ENCODE measurements around the gene PEAR1.

Gene PEAR1

DNA sequence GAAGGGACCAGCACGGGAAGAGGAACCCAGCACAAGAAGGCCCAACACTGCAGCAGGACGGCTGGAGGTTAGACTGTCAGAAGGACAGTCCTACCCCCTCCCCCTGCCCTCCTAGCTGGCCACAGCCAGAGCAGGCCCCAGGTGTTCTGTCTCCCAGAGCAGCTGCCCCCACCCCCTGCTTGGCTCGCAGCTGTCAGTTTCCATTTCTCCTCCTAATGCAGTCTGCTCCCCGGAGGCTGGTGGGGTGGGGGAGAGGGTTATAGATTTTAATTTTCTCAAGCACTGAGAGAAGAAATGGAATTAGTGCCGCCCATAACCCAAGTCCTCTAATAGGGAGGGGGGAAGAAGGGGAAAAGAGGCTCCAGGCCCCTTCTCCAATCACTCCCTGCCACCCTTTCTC, 13.0 kb upstream of the PEAR1 start:
- Histone ChIP-seq H3K36me3 (ENCODE audit: control insufficient read depth in 5 of 5, insufficient read depth in 5 of 5, low read length in 5 of 5) (no peaks in the 10 kb centered on the region), H3K4me1 (ENCODE audit: control insufficient read depth in 5 of 5, insufficient read depth in 5 of 5, low read length in 5 of 5) (no peaks in the 10 kb centered on the region), H3K27me3 (ENCODE audit: control insufficient read depth in 5 of 5, insufficient read depth in 4 of 5, low read length in 5 of 5) (peaks cover 7 to 38% (median 29%) of the 10 kb centered on the region in 5 donors), H3K27ac (ENCODE audit: low read depth, low read length) (no peak overlapping the region), H3K4me3 (ENCODE audit: low read depth in 1 of 5, low read length in 5 of 5) (no peak overlapping the region), H3K9ac (ENCODE audit: low read length in 5 of 5) (no peak overlapping the region), H3K9me3 (ENCODE audit: control insufficient read depth in 5 of 5, low read length in 5 of 5) (no peaks in the 10 kb centered on the region)

DNA sequence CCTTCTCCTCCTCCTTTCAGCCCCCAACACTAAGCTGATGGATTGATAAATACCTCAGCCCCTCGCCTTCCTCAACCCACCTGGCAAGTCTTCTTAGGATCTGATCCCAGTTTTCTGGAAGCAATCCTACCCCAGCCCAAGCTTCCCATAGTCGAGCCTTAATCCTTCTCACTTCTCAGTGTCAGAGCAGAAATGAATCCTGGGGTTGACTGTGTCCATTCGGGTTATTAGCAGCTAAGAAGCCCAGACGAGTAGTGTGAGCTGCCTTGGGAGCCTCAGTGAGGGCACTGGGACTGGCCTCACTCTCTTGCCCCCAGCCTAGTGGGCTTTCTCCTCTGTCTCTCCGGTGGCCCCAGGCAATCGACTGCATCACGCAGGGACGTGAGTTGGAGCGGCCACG, 12.4 kb upstream of the PEAR1 start:
- Histone ChIP-seq H3K9me3 (ENCODE audit: control insufficient read depth in 5 of 5, low read length in 5 of 5) (no peaks in the 10 kb centered on the region), H3K4me3 (ENCODE audit: low read depth in 1 of 5, low read length in 5 of 5) (no peak overlapping the region), H3K4me1 (ENCODE audit: control insufficient read depth in 5 of 5, insufficient read depth in 5 of 5, low read length in 5 of 5) (no peaks in the 10 kb centered on the region), H3K27ac (ENCODE audit: low read depth, low read length) (no peak overlapping the region), H3K9ac (ENCODE audit: low read length in 5 of 5) (no peak overlapping the region), H3K27me3 (ENCODE audit: control insufficient read depth in 5 of 5, insufficient read depth in 4 of 5, low read length in 5 of 5) (peaks cover 5 to 34% (median 23%) of the 10 kb centered on the region in 5 donors), H3K36me3 (ENCODE audit: control insufficient read depth in 5 of 5, insufficient read depth in 5 of 5, low read length in 5 of 5) (no peaks in the 10 kb centered on the region)

DNA sequence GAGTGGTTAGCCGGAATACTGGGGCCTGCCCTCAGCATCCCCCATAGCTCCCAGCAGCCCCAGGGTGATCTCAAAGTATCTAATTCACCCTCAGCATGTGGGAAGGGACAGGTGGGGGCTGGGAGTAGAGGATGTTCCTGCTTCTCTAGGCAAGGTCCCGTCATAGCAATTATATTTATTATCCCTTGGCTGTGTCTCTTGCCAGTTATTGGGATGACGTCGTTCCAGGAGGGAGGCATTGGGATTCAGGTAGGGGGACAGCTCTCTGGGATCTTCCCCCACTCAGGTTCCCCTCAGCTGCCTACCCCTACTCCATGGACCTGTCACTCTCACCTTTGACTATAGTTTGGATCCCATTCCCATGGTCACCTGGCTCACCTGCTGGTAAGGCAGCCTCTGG, 11.9 kb upstream of the PEAR1 start:
- Histone ChIP-seq H3K27me3 (ENCODE audit: control insufficient read depth in 5 of 5, insufficient read depth in 4 of 5, low read length in 5 of 5) (peaks cover 5 to 33% (median 23%) of the 10 kb centered on the region in 5 donors), H3K4me3 (ENCODE audit: low read depth in 1 of 5, low read length in 5 of 5) (no peak overlapping the region), H3K4me1 (ENCODE audit: control insufficient read depth in 5 of 5, insufficient read depth in 5 of 5, low read length in 5 of 5) (no peaks in the 10 kb centered on the region), H3K36me3 (ENCODE audit: control insufficient read depth in 5 of 5, insufficient read depth in 5 of 5, low read length in 5 of 5) (no peaks in the 10 kb centered on the region), H3K9ac (ENCODE audit: low read length in 5 of 5) (no peak overlapping the region), H3K9me3 (ENCODE audit: control insufficient read depth in 5 of 5, low read length in 5 of 5) (no peaks in the 10 kb centered on the region), H3K27ac (ENCODE audit: low read depth, low read length) (no peak overlapping the region)

DNA sequence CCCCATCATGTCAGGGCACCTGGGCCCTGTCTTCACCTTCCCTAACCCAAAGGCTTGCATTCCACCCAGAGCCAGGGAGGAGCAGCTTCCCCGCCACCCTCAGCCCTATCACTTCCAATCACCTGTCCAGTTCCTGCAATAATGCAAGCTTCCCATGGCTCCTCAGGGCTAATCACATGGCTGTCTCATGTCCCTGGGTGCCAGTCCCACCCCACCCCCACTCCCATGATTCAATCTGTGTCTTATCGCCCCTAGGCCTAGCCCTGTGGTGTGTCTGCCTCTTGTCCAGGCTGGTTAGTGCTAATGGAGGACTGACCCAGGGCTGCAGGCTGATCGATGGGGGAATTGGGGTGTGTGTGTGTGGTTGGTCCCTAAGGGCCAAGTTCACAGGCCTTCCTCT, 11.0 kb upstream of the PEAR1 start:
- no peak overlapping the region for H3K27ac ChIP-seq (ENCODE audit: low read depth, low read length)
- H3K9me3 ChIP-seq (ENCODE audit: control insufficient read depth in 5 of 5, low read length in 5 of 5): no peaks in the 10 kb centered on the region
- no peak overlapping the region for H3K4me3 ChIP-seq (ENCODE audit: low read depth in 1 of 5, low read length in 5 of 5)
- H3K9ac ChIP-seq (ENCODE audit: low read length in 5 of 5): no peak overlapping the region
- no peaks in the 10 kb centered on the region for H3K4me1 ChIP-seq (ENCODE audit: control insufficient read depth in 5 of 5, insufficient read depth in 5 of 5, low read length in 5 of 5)
- peaks cover 5 to 33% (median 23%) of the 10 kb centered on the region in 5 donors for H3K27me3 ChIP-seq (ENCODE audit: control insufficient read depth in 5 of 5, insufficient read depth in 4 of 5, low read length in 5 of 5)
- H3K36me3 ChIP-seq (ENCODE audit: control insufficient read depth in 5 of 5, insufficient read depth in 5 of 5, low read length in 5 of 5): no peaks in the 10 kb centered on the region

DNA sequence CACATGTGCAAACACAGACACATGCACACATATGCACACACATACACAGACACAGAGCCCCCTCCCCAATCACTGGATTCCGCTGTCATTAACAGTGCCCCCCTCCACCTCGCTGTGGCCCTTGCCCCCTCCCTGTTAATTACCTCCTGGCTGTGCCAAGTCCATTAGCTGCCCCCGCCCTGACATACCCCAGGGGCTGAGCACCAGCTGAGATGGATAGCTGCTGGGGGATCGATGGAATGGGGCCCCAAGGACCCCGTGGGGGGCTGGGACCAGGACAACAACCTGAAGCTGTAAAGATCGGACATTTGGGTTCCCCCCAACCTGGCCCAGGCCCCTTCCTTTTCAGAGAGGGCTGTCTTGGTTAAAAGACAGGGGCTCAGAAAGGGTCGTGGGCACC, 9.6 kb upstream of the PEAR1 start:
- Histone ChIP-seq H3K36me3 (ENCODE audit: control insufficient read depth in 5 of 5, insufficient read depth in 5 of 5, low read length in 5 of 5) (no peaks in the 10 kb centered on the region), H3K9ac (ENCODE audit: low read length in 5 of 5) (no peak overlapping the region), H3K4me3 (ENCODE audit: low read depth in 1 of 5, low read length in 5 of 5) (no peak overlapping the region), H3K4me1 (ENCODE audit: control insufficient read depth in 5 of 5, insufficient read depth in 5 of 5, low read length in 5 of 5) (no peaks in the 10 kb centered on the region), H3K27ac (ENCODE audit: low read depth, low read length) (no peak overlapping the region), H3K9me3 (ENCODE audit: control insufficient read depth in 5 of 5, low read length in 5 of 5) (no peaks in the 10 kb centered on the region), H3K27me3 (ENCODE audit: control insufficient read depth in 5 of 5, insufficient read depth in 4 of 5, low read length in 5 of 5) (peaks cover 10 to 43% (median 29%) of the 10 kb centered on the region in 5 donors)

DNA sequence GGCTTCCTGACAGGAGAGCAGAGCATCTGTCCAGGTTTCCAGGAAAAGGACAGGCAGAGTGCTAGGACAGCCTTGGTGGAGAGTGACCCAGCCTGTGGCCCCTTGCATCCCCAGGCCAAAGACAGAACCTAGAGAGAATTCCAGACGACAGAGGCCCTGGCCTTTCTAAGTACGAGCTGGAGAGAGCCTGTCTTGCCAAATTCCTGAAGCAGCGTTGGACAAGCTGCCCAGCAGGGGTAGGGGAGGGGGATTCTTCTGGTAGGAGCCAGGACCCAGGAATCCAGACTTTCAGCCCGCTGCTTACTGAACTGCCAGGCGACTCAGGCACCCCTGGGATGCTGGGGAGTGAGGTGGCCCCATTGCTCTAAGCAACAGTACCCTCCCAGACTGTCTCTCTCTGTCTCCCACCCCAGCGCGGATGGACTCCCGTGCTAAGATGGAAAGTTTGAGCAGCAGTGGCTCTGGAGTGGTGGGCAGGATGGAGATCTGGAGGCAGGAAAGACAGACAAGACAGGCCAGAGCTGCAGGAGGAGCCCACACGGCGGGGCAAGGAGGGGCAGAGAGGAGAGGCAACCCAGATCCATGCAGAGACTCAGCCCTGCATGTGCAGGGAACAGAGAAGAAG, 8.8 kb upstream of the PEAR1 start:
- Histone ChIP-seq H3K36me3 (ENCODE audit: control insufficient read depth in 5 of 5, insufficient read depth in 5 of 5, low read length in 5 of 5) (no peaks in the 10 kb centered on the region), H3K9ac (ENCODE audit: low read length in 5 of 5) (no peak overlapping the region), H3K9me3 (ENCODE audit: control insufficient read depth in 5 of 5, low read length in 5 of 5) (no peaks in the 10 kb centered on the region), H3K4me1 (ENCODE audit: control insufficient read depth in 5 of 5, insufficient read depth in 5 of 5, low read length in 5 of 5) (no peaks in the 10 kb centered on the region), H3K27ac (ENCODE audit: low read depth, low read length) (no peak overlapping the region), H3K4me3 (ENCODE audit: low read depth in 1 of 5, low read length in 5 of 5) (no peak overlapping the region), H3K27me3 (ENCODE audit: control insufficient read depth in 5 of 5, insufficient read depth in 4 of 5, low read length in 5 of 5) (peaks cover 10 to 43% (median 29%) of the 10 kb centered on the region in 5 donors)

DNA sequence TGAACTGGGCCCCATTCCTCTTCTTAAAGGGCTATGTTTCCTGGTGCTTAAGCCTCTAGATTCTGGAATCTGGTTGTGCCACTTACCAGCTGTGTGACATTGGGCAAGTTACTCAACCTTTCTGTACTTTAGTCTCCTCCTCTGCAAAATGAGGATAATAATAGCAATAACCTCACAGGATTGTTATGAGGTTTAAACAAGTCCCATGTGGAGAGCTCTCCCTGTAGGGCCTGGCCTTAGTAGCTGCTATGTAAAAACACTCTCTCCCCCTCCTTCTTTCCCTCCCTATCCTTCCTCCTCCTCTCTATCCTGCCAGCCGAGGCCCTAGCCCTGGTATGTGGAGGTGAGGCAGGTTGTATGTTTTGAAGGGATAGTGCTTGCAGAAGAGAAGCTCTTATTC, 8.2 kb upstream of the PEAR1 start:
- H3K9me3 ChIP-seq (ENCODE audit: control insufficient read depth in 5 of 5, low read length in 5 of 5): no peaks in the 10 kb centered on the region
- no peak overlapping the region for H3K9ac ChIP-seq (ENCODE audit: low read length in 5 of 5)
- peaks cover 0 to 2% (median 0%) of the 10 kb centered on the region in 5 donors for H3K4me1 ChIP-seq (ENCODE audit: control insufficient read depth in 5 of 5, insufficient read depth in 5 of 5, low read length in 5 of 5)
- no peak overlapping the region for H3K4me3 ChIP-seq (ENCODE audit: low read depth in 1 of 5, low read length in 5 of 5)
- peaks cover 10 to 42% (median 28%) of the 10 kb centered on the region in 5 donors for H3K27me3 ChIP-seq (ENCODE audit: control insufficient read depth in 5 of 5, insufficient read depth in 4 of 5, low read length in 5 of 5)
- H3K36me3 ChIP-seq (ENCODE audit: control insufficient read depth in 5 of 5, insufficient read depth in 5 of 5, low read length in 5 of 5): no peaks in the 10 kb centered on the region
- no peak overlapping the region for H3K27ac ChIP-seq (ENCODE audit: low read depth, low read length)

DNA sequence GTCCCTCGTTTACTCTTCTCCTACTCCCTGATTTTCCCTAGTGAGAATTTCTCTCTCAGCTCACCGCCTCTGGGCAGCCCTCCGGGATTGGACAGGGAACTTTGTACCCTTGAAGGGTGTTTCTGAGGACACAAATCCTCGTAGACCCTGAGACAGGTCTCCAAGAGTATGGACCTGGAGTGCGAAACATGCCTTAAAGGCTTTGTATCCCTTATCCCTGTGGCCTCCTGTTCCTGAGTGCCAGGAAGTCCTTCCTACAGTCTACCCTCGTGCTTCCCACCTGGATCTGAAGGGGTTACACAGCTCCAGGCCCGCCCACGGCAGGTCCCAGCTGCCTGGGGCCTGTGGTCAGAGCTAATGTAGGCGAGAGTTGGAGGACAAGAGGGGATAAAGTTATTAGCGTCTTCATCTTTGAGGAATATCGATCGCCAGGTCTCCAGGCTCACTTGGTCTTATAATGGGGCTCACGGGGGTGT, 7.6 kb upstream of the PEAR1 start:
- no peak overlapping the region for H3K27ac ChIP-seq (ENCODE audit: low read depth, low read length)
- H3K36me3 ChIP-seq (ENCODE audit: control insufficient read depth in 5 of 5, insufficient read depth in 5 of 5, low read length in 5 of 5): no peaks in the 10 kb centered on the region
- no peaks in the 10 kb centered on the region for H3K9me3 ChIP-seq (ENCODE audit: control insufficient read depth in 5 of 5, low read length in 5 of 5)
- H3K4me3 ChIP-seq (ENCODE audit: low read depth in 1 of 5, low read length in 5 of 5): no peak overlapping the region
- H3K27me3 ChIP-seq (ENCODE audit: control insufficient read depth in 5 of 5, insufficient read depth in 4 of 5, low read length in 5 of 5): peaks cover 10 to 40% (median 24%) of the 10 kb centered on the region in 5 donors
- no peak overlapping the region for H3K9ac ChIP-seq (ENCODE audit: low read length in 5 of 5)
- peaks cover 0 to 2% (median 0%) of the 10 kb centered on the region in 5 donors for H3K4me1 ChIP-seq (ENCODE audit: control insufficient read depth in 5 of 5, insufficient read depth in 5 of 5, low read length in 5 of 5)

DNA sequence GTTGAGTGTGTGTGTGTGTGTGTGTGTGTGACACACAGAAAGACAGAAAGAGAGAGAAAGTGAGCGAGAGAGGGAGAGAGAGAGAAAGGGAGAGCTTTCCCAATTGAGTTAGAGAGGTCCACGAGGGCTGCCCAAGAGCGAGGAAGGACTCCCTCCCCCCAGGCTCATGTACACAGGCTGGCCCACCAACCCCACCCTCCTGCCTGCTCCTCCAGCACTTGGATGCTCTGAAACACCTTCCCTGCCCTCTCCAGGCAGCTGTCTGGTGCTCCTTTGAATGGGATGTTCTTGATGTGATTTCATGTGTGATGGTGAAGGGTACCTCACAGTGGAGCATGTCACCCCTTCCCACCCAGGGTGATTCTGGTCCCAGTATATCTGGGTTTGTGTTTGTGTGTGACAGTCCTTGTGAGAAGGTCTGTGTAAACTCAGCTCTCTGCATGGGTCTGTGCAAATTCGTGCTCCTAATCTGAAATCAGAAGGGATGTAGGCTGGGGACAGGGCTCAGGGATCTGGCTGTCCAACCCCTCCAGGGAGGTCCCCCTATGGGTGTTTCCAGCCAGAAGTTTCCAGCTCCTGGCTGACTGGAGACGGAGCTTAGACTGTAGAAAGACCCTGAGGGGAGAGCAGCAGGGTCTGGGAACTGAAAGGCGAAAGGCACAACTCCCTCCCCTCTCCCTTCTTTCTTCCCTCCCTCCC, 6.8 kb upstream of the PEAR1 start:
- H3K36me3 ChIP-seq (ENCODE audit: control insufficient read depth in 5 of 5, insufficient read depth in 5 of 5, low read length in 5 of 5): no peaks in the 10 kb centered on the region
- no peak overlapping the region for H3K4me3 ChIP-seq (ENCODE audit: low read depth in 1 of 5, low read length in 5 of 5)
- H3K4me1 ChIP-seq (ENCODE audit: control insufficient read depth in 5 of 5, insufficient read depth in 5 of 5, low read length in 5 of 5): peaks cover 0 to 2% (median 0%) of the 10 kb centered on the region in 5 donors
- no peak overlapping the region for H3K27ac ChIP-seq (ENCODE audit: low read depth, low read length)
- peaks cover 10 to 34% (median 24%) of the 10 kb centered on the region in 5 donors for H3K27me3 ChIP-seq (ENCODE audit: control insufficient read depth in 5 of 5, insufficient read depth in 4 of 5, low read length in 5 of 5)
- H3K9ac ChIP-seq (ENCODE audit: low read length in 5 of 5): no peak overlapping the region
- H3K9me3 ChIP-seq (ENCODE audit: control insufficient read depth in 5 of 5, low read length in 5 of 5): no peaks in the 10 kb centered on the region

DNA sequence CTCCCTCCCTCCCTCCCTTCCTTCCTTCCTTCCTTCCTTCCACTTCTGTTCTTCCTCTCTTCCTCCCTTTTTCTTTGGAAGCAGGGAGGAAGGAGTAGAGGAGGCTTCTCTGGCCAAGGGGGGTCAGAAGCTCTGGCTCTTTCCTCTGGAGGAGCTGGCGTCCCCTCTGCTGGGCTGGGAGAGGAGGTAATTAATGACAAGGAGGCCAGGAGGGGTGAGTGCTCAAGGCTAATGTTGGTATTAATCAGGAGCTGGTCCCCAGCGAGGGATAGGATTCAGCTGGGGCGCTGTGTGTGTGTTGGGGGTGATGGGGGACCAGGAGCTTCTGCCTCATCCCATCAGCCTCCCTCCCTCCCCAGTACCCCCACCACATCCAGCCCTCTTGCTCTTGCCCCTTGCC, 6.2 kb upstream of the PEAR1 start:
- Histone ChIP-seq H3K9me3 (ENCODE audit: control insufficient read depth in 5 of 5, low read length in 5 of 5) (no peaks in the 10 kb centered on the region), H3K4me3 (ENCODE audit: low read depth in 1 of 5, low read length in 5 of 5) (no peak overlapping the region), H3K27me3 (ENCODE audit: control insufficient read depth in 5 of 5, insufficient read depth in 4 of 5, low read length in 5 of 5) (peaks cover 6 to 31% (median 20%) of the 10 kb centered on the region in 5 donors), H3K36me3 (ENCODE audit: control insufficient read depth in 5 of 5, insufficient read depth in 5 of 5, low read length in 5 of 5) (no peaks in the 10 kb centered on the region), H3K9ac (ENCODE audit: low read length in 5 of 5) (no peak overlapping the region), H3K4me1 (ENCODE audit: control insufficient read depth in 5 of 5, insufficient read depth in 5 of 5, low read length in 5 of 5) (peaks cover 0 to 6% (median 5%) of the 10 kb centered on the region in 5 donors), H3K27ac (ENCODE audit: low read depth, low read length) (no peak overlapping the region)

Data from subcutaneous abdominal adipose tissue (tissue), 5 donors.